Lung microvascular endothelial cell (primary cell): Measurements from ENCODE around the gene PI16. TPM values are rescaled to one million over a fixed set of nuclear protein-coding genes. Genes with fewer than 3 reads are reported as not detected.
A peak's percentile ranks its signal among the peaks of the same experiment; 100 is the strongest.

Experiments
- DNase-seq, 2 donors: peaks; one replicate each; pipeline versions ENCODE4 v3.0.0 to v3.0.0-alpha.2; 2010; ENCODE audit warnings: low read depth in 2 of 2
- total RNA-seq: library from RNA; depleted of rRNA; stranded (reverse); fragments of >200 nt; gene quantifications from 2 replicates; pipeline ENCODE4 v1.2.1, GENCODE V29; 2014

Gene PI16
- total RNA-seq, 1 donor from 2014 or later = not detected

- no peak for DNase-seq
Measured at GRCh38 chr6:36956446-36956820, 1.9 kb downstream of the PI16 start.

- no peak for DNase-seq
Measured at GRCh38 chr6:36957773-36958271, 3.3 kb downstream of the PI16 start.

GRCh38 chr6:36958775-36959554, 4.4 kb downstream of the PI16 start:
- no peak for DNase-seq

GRCh38 chr6:36959555-36960250, 5.2 kb downstream of the PI16 start:
- DNase-seq = no peak

- no peak for DNase-seq
Measured at GRCh38 chr6:36961441-36962435, 7.2 kb downstream of the PI16 start.

GRCh38 chr6:36962874-36963273, 8.3 kb downstream of the PI16 start:
- DNase-seq = peak in 1 of 2 donors; percentile 38

GRCh38 chr6:36963451-36964290, 9.1 kb downstream of the PI16 start:
- DNase-seq = no peak

- no peak for DNase-seq
Measured at GRCh38 chr6:36964349-36964748, 9.8 kb downstream of the PI16 start.

GRCh38 chr6:36964908-36965307, 10.4 kb downstream of the PI16 start:
- no peak for DNase-seq

- DNase-seq = no peak
Measured at GRCh38 chr6:36967301-36967700, 12.8 kb downstream of the PI16 start.

GRCh38 chr6:36967757-36968156, 13.2 kb downstream of the PI16 start:
- DNase-seq = no peak

GRCh38 chr6:36968266-36968977, 13.9 kb downstream of the PI16 start:
- DNase-seq = no peak

- no peak for DNase-seq
Measured at GRCh38 chr6:36969240-36969691, 14.7 kb downstream of the PI16 start.

GRCh38 chr6:36969988-36970891, 15.7 kb downstream of the PI16 start:
- no peak for DNase-seq

- DNase-seq = no peak
Measured at GRCh38 chr6:36970892-36971842, 16.6 kb downstream of the PI16 start.

GRCh38 chr6:36971921-36972673, 17.6 kb downstream of the PI16 start:
- no peak for DNase-seq

- no peak for DNase-seq
Measured at GRCh38 chr6:36973190-36973589, 18.7 kb downstream of the PI16 start.
